Activated naive CD8-positive, alpha-beta T cell treated with anti-CD3 and anti-CD28 coated beads, Interleukin-2, amount 50 U/mL, for 24 hours (primary cell): ENCODE measurements around the gene ARHGAP26.

Experiments
- ATAC-seq: fragments of 150-1000 bp; cut with Tn5 transposase; one replicate; pipeline ENCODE4 v1.10.0; 2021
- DNase-seq: peaks from one replicate; pipeline ENCODE4 v3.0.0; 2021
- H3K27ac Mint-ChIP-seq: one replicate; pipeline ENCODE4 v1.8.0; 2021; ENCODE audit warnings: mild to moderate bottlenecking, mixed read lengths
- H3K27me3 Mint-ChIP-seq: one replicate; pipeline ENCODE4 v1.8.0; 2021; ENCODE audit warnings: mixed read lengths
- H3K36me3 Mint-ChIP-seq: one replicate; pipeline ENCODE4 v1.8.0; 2021; ENCODE audit warnings: low read depth, mixed read lengths
- H3K4me1 Mint-ChIP-seq: one replicate; pipeline ENCODE4 v1.8.0; 2021; ENCODE audit warnings: mixed read lengths
- H3K4me3 Mint-ChIP-seq: one replicate; pipeline ENCODE4 v1.8.0; 2021; ENCODE audit warnings: mild to moderate bottlenecking, moderate library complexity, mixed read lengths
- H3K9me3 Mint-ChIP-seq: one replicate; pipeline ENCODE4 v1.8.0; 2021; ENCODE audit warnings: mixed read lengths

The ARHGAP26 gene

DNA sequence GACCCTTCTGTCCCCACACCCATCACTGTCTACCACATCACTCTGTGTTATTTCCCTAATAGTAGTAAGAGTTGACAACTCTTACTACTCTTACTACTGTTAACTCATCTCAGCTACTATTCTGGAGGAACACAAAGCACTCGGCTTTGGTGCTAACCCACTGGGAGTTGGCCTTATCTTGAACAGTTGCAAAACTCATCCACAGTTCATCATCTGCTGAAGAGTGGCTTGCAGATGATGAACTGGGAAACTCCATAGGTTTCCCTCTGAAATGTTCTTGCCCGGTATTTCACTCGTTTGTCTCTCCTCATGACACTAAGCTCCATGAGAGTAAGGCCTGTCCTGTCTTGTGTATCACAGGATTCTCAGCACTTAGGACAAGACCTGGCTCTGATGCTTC lies 411.9 kb downstream of the ARHGAP26 start:
- Mint-ChIP-seq H3K4me1 (peaks cover 43% of the 10 kb centered on the region), H3K36me3 (peaks cover 16% of the 10 kb centered on the region), H3K27me3 (no peaks in the 10 kb centered on the region), H3K9me3 (no peaks in the 10 kb centered on the region), H3K27ac (no peak overlapping the region), H3K4me3 (no peak overlapping the region)
- ATAC-seq (no peak), DNase-seq (no peak)

DNA sequence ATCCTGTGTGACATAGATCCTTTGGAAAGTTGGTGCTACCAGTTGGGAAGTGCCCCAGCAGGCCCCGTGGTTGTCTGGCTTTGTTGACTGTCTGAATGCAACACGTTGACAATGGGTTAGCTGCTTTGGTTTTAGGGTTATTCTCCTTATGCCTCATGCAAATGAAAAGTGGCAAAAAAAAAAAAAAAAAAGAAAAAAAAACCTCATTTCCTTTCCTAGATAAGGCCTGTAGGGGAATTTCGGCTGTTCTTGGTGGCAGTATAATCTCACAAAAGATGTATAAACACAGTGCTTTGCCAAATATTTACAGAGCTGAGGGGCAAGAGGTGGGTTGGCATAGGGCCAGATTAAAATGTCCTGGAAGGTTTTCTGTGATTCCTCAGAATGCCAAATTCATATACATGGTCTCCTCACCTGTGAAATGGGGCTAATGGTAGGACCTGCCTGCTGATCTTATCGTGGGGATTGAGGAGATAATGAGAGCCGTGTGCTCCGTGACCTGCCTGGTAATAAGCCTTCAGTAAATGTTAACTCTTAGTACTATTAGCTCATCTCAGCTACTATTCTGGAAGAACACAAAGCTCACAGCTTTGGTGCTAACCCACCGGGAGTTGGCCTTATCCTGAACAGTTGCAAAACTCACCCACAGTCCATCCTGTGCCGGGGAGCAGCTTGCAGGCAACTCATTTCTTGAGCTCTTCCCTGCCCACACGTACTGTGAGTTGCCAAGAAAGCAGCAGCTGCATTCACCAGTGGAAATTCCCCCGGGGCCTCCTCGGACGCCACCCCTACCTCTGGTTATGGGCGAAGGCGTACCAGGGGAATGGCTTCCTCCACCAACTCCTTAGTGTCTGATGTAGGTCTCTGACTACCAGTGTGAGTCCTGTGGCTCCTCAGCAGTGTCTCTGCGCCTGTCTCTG lies 413.0 kb downstream of the ARHGAP26 start:
- Mint-ChIP-seq H3K4me1 (peaks cover 53% of the 10 kb centered on the region), H3K36me3 (peaks cover 20% of the 10 kb centered on the region), H3K27ac (peak overlapping the region; percentile 76), H3K4me3 (peak overlapping the region; percentile 45), H3K9me3 (peaks cover 5% of the 10 kb centered on the region), H3K27me3 (no peaks in the 10 kb centered on the region)
- DNase-seq (peak; percentile 60), ATAC-seq (peak; percentile 80)

- DNase-seq (no peak), ATAC-seq (no peak)
- peaks cover 9% of the 10 kb centered on the region for H3K9me3 Mint-ChIP-seq
- H3K4me3 Mint-ChIP-seq, result no peak overlapping the region
- H3K27me3 Mint-ChIP-seq, result no peaks in the 10 kb centered on the region
- H3K27ac Mint-ChIP-seq, result peak overlapping the region; percentile 76
- peaks cover 26% of the 10 kb centered on the region for H3K36me3 Mint-ChIP-seq
- H3K4me1 Mint-ChIP-seq, result peaks cover 61% of the 10 kb centered on the region
These were observed 413.8 kb downstream of the ARHGAP26 start for GRCh38 chr5:143183989-143184388.

- no peak for DNase-seq
- peak overlapping the region; percentile 42 for H3K27ac Mint-ChIP-seq
- no peaks in the 10 kb centered on the region for H3K27me3 Mint-ChIP-seq
- H3K4me1 Mint-ChIP-seq, result peaks cover 65% of the 10 kb centered on the region
- H3K36me3 Mint-ChIP-seq, result peaks cover 27% of the 10 kb centered on the region
- ATAC-seq, result no peak
- no peak overlapping the region for H3K4me3 Mint-ChIP-seq
- H3K9me3 Mint-ChIP-seq, result peaks cover 24% of the 10 kb centered on the region
These were observed 416.4 kb downstream of the ARHGAP26 start for GRCh38 chr5:143186623-143187022.

DNA sequence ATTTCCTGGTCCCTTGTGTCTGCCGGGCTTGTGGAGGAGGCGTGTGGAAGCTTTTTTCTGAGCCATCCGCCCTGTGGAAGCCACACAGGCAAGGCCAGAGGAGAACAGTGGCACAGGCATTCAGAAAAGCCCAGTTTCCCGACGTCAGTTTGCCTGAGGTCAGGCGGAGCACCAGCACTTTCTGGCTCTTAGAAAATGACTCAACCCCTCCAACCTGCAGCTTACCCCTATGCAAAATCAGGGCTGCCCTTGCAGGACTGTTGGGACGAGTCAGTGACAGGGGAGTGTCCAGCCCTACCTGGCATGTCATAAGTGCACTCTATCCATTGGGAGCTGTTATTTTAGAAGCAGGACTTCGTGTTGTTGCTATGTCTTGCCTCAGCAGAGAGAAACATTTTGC lies 417.3 kb downstream of the ARHGAP26 start:
- Mint-ChIP-seq H3K4me1 (peaks cover 58% of the 10 kb centered on the region), H3K36me3 (peaks cover 31% of the 10 kb centered on the region), H3K27ac (peak overlapping the region; percentile 59), H3K9me3 (peaks cover 29% of the 10 kb centered on the region), H3K27me3 (no peaks in the 10 kb centered on the region), H3K4me3 (no peak overlapping the region)
- ATAC-seq, result peak; percentile 17
- no peak for DNase-seq

- ATAC-seq, result no peak
- Mint-ChIP-seq H3K4me1 (peaks cover 52% of the 10 kb centered on the region), H3K27ac (peak overlapping the region; percentile 7)
These were observed 417.9 kb downstream of the ARHGAP26 start for GRCh38 chr5:143188083-143188482.

GRCh38 chr5:143188692-143189091 lies 418.5 kb downstream of the ARHGAP26 start:
- Mint-ChIP-seq H3K4me3 (no peak overlapping the region), H3K27me3 (no peaks in the 10 kb centered on the region), H3K4me1 (peaks cover 46% of the 10 kb centered on the region), H3K27ac (peak overlapping the region; percentile 7), H3K36me3 (peaks cover 31% of the 10 kb centered on the region), H3K9me3 (peaks cover 29% of the 10 kb centered on the region)
- DNase-seq (no peak), ATAC-seq (peak; percentile 66)

More at GRCh38 chr5:143188083-143188482, 417.9 kb downstream of the ARHGAP26 start:
- DNase-seq, result no peak
- peaks cover 31% of the 10 kb centered on the region for H3K36me3 Mint-ChIP-seq
- no peak overlapping the region for H3K4me3 Mint-ChIP-seq
- no peaks in the 10 kb centered on the region for H3K27me3 Mint-ChIP-seq
- H3K9me3 Mint-ChIP-seq, result peaks cover 29% of the 10 kb centered on the region

- Mint-ChIP-seq H3K27me3 (no peaks in the 10 kb centered on the region), H3K9me3 (peaks cover 29% of the 10 kb centered on the region), H3K36me3 (peaks cover 32% of the 10 kb centered on the region), H3K27ac (no peak overlapping the region), H3K4me1 (peaks cover 35% of the 10 kb centered on the region), H3K4me3 (no peak overlapping the region)
- DNase-seq (no peak), ATAC-seq (no peak)
These were observed 420.2 kb downstream of the ARHGAP26 start for GRCh38 chr5:143190260-143190810.

- Mint-ChIP-seq H3K4me3 (no peak overlapping the region), H3K27ac (no peak overlapping the region), H3K4me1 (peaks cover 30% of the 10 kb centered on the region), H3K36me3 (peaks cover 33% of the 10 kb centered on the region), H3K9me3 (peaks cover 29% of the 10 kb centered on the region), H3K27me3 (no peaks in the 10 kb centered on the region)
- no peak for ATAC-seq
- no peak for DNase-seq
These were observed 421.5 kb downstream of the ARHGAP26 start for GRCh38 chr5:143191720-143192119.

DNA sequence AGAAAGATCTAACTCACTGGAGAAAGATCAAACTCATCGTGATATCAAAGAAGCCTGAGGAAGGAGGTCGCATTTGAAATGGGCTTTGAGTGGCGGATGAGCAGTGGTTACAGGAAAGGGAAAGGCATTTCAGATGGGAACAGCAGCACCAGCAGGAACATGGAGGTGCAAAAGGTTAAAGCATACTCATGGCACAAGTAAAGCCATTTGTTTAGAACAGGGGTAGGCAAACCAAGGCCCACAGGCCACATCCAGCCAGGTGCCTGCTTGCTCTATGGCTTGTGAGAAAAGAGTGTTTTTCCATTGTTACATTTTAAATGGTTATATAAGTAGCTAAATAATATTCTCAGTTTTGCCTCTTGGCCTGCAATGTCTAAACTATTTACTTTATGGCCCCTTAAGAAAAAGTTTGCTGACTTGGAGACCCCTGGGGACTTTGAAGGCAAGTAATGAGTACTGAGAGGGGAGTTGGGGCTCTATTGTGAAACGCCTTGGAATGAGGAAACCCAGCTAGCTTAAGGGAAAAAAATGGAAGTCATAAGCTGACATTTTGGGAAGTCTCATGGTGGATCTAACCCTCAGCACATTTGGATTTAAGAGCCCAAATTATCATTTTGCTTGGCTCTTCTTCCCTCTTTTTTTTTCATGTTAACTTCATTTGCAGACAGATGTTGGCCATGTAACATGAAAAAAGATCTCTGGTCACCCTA lies 422.2 kb downstream of the ARHGAP26 start:
- peaks cover 29% of the 10 kb centered on the region for H3K9me3 Mint-ChIP-seq
- ATAC-seq (no peak), DNase-seq (no peak)
- H3K27ac Mint-ChIP-seq, result no peak overlapping the region
- H3K36me3 Mint-ChIP-seq, result peaks cover 34% of the 10 kb centered on the region
- H3K27me3 Mint-ChIP-seq, result no peaks in the 10 kb centered on the region
- peaks cover 31% of the 10 kb centered on the region for H3K4me1 Mint-ChIP-seq
- H3K4me3 Mint-ChIP-seq, result no peak overlapping the region

DNA sequence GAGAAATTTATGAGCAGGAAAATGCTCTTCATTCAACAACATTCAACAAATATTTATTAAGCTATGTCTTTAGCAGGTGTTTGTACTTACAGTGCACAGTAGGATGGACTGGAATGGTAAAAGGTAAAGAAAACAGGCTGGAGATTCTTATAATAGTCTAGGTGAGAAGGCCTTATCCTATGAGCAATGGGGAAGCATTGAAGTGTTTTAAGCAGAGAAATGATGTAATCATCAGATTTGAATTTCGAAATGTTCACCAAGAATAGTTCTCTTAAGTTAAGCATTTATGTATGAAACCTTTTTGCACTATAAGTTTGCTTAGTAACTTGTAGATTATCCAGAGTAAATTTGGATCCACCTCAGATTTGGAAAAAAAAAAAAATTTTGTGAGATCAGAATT lies 424.0 kb downstream of the ARHGAP26 start:
- Mint-ChIP-seq H3K4me1 (peaks cover 19% of the 10 kb centered on the region), H3K27me3 (no peaks in the 10 kb centered on the region), H3K9me3 (peaks cover 27% of the 10 kb centered on the region), H3K36me3 (peaks cover 29% of the 10 kb centered on the region), H3K27ac (no peak overlapping the region), H3K4me3 (no peak overlapping the region)
- ATAC-seq (no peak), DNase-seq (no peak)

- Mint-ChIP-seq H3K27me3 (no peaks in the 10 kb centered on the region), H3K27ac (no peak overlapping the region), H3K9me3 (peaks cover 27% of the 10 kb centered on the region), H3K36me3 (peaks cover 29% of the 10 kb centered on the region), H3K4me3 (no peak overlapping the region), H3K4me1 (peaks cover 17% of the 10 kb centered on the region)
- no peak for ATAC-seq
- DNase-seq, result no peak
These were observed 424.5 kb downstream of the ARHGAP26 start for GRCh38 chr5:143194713-143195112.

- DNase-seq (no peak), ATAC-seq (no peak)
- no peak overlapping the region for H3K27ac Mint-ChIP-seq
- peaks cover 21% of the 10 kb centered on the region for H3K9me3 Mint-ChIP-seq
- H3K27me3 Mint-ChIP-seq, result no peaks in the 10 kb centered on the region
- no peak overlapping the region for H3K4me3 Mint-ChIP-seq
- H3K4me1 Mint-ChIP-seq, result peaks cover 17% of the 10 kb centered on the region
- H3K36me3 Mint-ChIP-seq, result peaks cover 24% of the 10 kb centered on the region
These were observed 425.3 kb downstream of the ARHGAP26 start for GRCh38 chr5:143195491-143195890.

- H3K4me1 Mint-ChIP-seq, result peaks cover 19% of the 10 kb centered on the region
- H3K36me3 Mint-ChIP-seq, result peaks cover 17% of the 10 kb centered on the region
- peak overlapping the region; percentile 77 for H3K27ac Mint-ChIP-seq
- no peak for ATAC-seq
- H3K27me3 Mint-ChIP-seq, result no peaks in the 10 kb centered on the region
- no peak for DNase-seq
- no peak overlapping the region for H3K4me3 Mint-ChIP-seq
- peaks cover 11% of the 10 kb centered on the region for H3K9me3 Mint-ChIP-seq
These were observed 426.6 kb downstream of the ARHGAP26 start for GRCh38 chr5:143196601-143197259.
